Neural crest cell (in vitro differentiated cells): ENCODE measurements around the gene KIAA0040. TPM values are rescaled to one million over a fixed set of nuclear protein-coding genes. Genes with fewer than 3 reads are reported as not detected.

Experiments used
- DNase-seq: peaks from one replicate; pipeline ENCODE4 v3.0.0; 2021; ENCODE audit warnings: low read depth, mixed read lengths, low spot score
- H3K27ac Mint-ChIP-seq: one replicate; pipeline ENCODE4 v1.8.0; 2021; ENCODE audit warnings: mild to moderate bottlenecking, mixed read lengths; ENCODE audit not compliant: unreplicated experiment
- H3K27me3 Mint-ChIP-seq: 2 replicates; pipeline ENCODE4 v1.8.0; 2021; ENCODE audit warnings: low read depth, mild to moderate bottlenecking, mixed read lengths
- H3K36me3 Mint-ChIP-seq: 2 replicates; pipeline ENCODE4 v1.8.0; 2021; ENCODE audit warnings: low read depth, mild to moderate bottlenecking, mixed read lengths
- H3K4me1 Mint-ChIP-seq: 2 replicates; pipeline ENCODE4 v1.8.0; 2021; ENCODE audit warnings: mixed read lengths
- H3K4me3 Mint-ChIP-seq: one replicate; pipeline ENCODE4 v1.8.0; 2021; ENCODE audit warnings: mild to moderate bottlenecking, mixed read lengths
- H3K9me3 Mint-ChIP-seq: 2 replicates; pipeline ENCODE4 v1.8.0; 2021; ENCODE audit warnings: mixed read lengths
- CTCF ChIP-seq: fragments of 200-600 bp; sonication (generic); conservative IDR thresholded peaks from 2 replicates; pipeline ENCODE4 v1.5.0; 2021; ENCODE audit warnings: antibody characterized with exemption, mild to moderate bottlenecking
- total RNA-seq: library from RNA; stranded (reverse); gene quantifications from 2 replicates; pipeline ENCODE4 v1.2.1, GENCODE V29; 2021

KIAA0040 gene
- total RNA-seq, 1 donor from 2014 or later = 0.42 TPM

GRCh38 chr1:175148068-175148467, 44.5 kb downstream of the KIAA0040 start:
- H3K27ac Mint-ChIP-seq = no peak overlapping the region
- no peaks in the 10 kb centered on the region for H3K9me3 Mint-ChIP-seq
- H3K27me3 Mint-ChIP-seq = peaks cover 27% of the 10 kb centered on the region
- H3K4me1 Mint-ChIP-seq = peaks cover 19% of the 10 kb centered on the region
- no peaks in the 10 kb centered on the region for H3K36me3 Mint-ChIP-seq
- no peak overlapping the region for H3K4me3 Mint-ChIP-seq
- TF ChIP-seq CTCF = no peak
- DNase-seq = no peak

- TF ChIP-seq CTCF = no peak
- Mint-ChIP-seq H3K27ac (no peak overlapping the region), H3K36me3 (no peaks in the 10 kb centered on the region), H3K27me3 (peaks cover 22% of the 10 kb centered on the region), H3K4me3 (no peak overlapping the region), H3K9me3 (no peaks in the 10 kb centered on the region), H3K4me1 (peaks cover 19% of the 10 kb centered on the region)
- no peak for DNase-seq
These were observed 45.0 kb downstream of the KIAA0040 start for GRCh38 chr1:175147569-175147968.

DNA sequence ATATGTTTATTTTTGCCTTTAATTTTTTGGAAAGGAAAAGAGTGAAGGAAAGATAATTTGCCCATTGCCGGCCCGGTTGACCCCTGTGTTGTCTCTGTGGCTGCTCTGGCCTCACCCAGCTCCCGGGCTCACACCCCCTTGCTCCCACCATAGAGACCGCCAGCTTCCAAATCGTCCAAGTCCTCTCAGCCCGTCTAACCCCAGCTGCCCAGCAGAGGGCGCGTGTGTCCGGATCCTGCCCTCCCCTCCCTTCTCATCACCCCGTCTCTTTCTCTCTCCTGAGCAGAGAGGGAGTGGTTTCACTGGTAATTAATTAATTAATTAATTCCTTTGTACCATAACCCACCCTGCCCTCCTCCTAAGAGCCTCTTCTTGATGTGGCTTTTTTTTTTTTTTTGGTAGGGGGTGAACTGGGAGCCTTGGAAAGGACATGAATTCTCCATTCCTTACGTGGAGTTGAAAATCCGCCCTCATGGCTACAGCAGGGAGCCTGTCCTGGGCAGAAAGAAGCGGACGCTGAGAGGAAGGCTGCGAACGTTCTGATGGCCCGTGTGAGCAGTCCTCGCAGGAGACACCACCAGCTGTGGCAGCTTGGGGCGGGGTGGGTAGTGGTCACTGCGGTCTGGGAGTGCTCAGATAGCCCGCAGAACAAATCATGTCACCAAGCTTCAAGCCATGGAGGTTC, 45.9 kb downstream of the KIAA0040 start:
- Mint-ChIP-seq H3K27me3 (peaks cover 14% of the 10 kb centered on the region), H3K9me3 (no peaks in the 10 kb centered on the region), H3K27ac (no peak overlapping the region), H3K4me3 (no peak overlapping the region), H3K4me1 (peaks cover 15% of the 10 kb centered on the region), H3K36me3 (no peaks in the 10 kb centered on the region)
- TF ChIP-seq CTCF = peak; percentile 84
- peak; percentile 83 for DNase-seq

- no peak for DNase-seq
- H3K27me3 Mint-ChIP-seq = peaks cover 7% of the 10 kb centered on the region
- H3K4me3 Mint-ChIP-seq = no peak overlapping the region
- H3K36me3 Mint-ChIP-seq = no peaks in the 10 kb centered on the region
- H3K4me1 Mint-ChIP-seq = peaks cover 10% of the 10 kb centered on the region
- H3K27ac Mint-ChIP-seq = no peak overlapping the region
- H3K9me3 Mint-ChIP-seq = no peaks in the 10 kb centered on the region
- TF ChIP-seq CTCF = no peak
These were observed 46.6 kb downstream of the KIAA0040 start for GRCh38 chr1:175145899-175146528.

- H3K4me3 Mint-ChIP-seq = no peak overlapping the region
- no peaks in the 10 kb centered on the region for H3K36me3 Mint-ChIP-seq
- TF ChIP-seq CTCF = no peak
- H3K27me3 Mint-ChIP-seq = peaks cover 7% of the 10 kb centered on the region
- DNase-seq = no peak
- no peaks in the 10 kb centered on the region for H3K4me1 Mint-ChIP-seq
- H3K9me3 Mint-ChIP-seq = no peaks in the 10 kb centered on the region
- no peak overlapping the region for H3K27ac Mint-ChIP-seq
These were observed 54.0 kb downstream of the KIAA0040 start for GRCh38 chr1:175138579-175138978.
